ENCODE measurements around the gene AVL9.

Gene AVL9

DNA sequence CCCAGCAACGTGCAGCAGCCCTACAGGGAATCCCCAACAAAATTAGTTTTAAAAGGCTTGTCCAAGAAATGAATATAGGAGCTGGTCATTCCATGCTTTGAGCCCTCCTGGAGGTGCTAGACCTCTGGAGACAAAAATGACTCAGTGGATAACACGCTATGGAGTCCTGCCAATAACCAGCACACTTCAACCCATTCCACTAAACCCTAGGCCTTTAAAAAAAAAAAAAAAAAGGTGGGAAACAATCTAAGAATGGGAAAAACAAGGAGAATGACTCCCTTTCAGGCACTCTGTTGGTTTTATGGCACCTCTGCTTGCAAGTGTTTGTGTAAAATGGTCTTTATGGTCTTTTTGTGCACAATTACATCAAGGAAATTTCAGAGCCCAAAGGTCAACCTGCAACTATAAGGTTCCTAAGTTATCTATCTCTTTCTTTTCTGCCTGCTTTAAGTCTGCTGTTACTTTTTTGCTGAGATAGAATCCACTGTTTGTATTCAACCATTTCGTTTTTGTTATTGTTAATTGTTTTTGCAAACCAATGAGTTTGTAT lies 21.3 kb downstream of the AVL9 start:
- Histone ChIP-seq H3K4me3 (ENCODE audit: insufficient read depth in 1 of 2, low read depth in 1 of 2, low read length in 2 of 2) (no peak overlapping the region), H2BK5ac (ENCODE audit: low read depth, low read length, poor library complexity, severe bottlenecking) (no peak overlapping the region), H2AFZ (ENCODE audit: low read depth, low read length) (no peak overlapping the region), H3K4me1 (ENCODE audit: control insufficient read depth, insufficient read depth, low read depth, low read length) (peaks cover 2% of the 10 kb centered on the region), H3K14ac (ENCODE audit: low read length in 2 of 2) (no peak overlapping the region), H4K91ac (ENCODE audit: low read length) (no peak overlapping the region), H3K36me3 (ENCODE audit: control insufficient read depth in 1 of 2, insufficient read depth in 2 of 2, low read depth in 1 of 2, low read length in 2 of 2) (peaks cover 4 to 16% of the 10 kb centered on the region in 2 experiments), H2BK120ac (ENCODE audit: low read depth, low read length) (no peak overlapping the region), H2BK12ac (ENCODE audit: low read length in 2 of 2) (no peak overlapping the region), H3K4ac (ENCODE audit: low read depth in 1 of 2, low read length in 2 of 2) (no peak overlapping the region), H3K23ac (ENCODE audit: low read length in 2 of 2) (no peak overlapping the region), H2AK5ac (ENCODE audit: low read length, severe bottlenecking) (no peak overlapping the region), H3K27ac (ENCODE audit: low read length, poor library complexity, severe bottlenecking) (peak overlapping the region; percentile 36), H3K9me3 (ENCODE audit: control insufficient read depth, low read length) (peaks cover 27% of the 10 kb centered on the region), H2BK15ac (ENCODE audit: low read depth, poor library complexity, severe bottlenecking) (no peak overlapping the region), H3K18ac (ENCODE audit: low read depth in 1 of 2, low read length in 2 of 2) (no peak overlapping the region), H3K9ac (ENCODE audit: low read length) (no peak overlapping the region), H3K27me3 (ENCODE audit: control insufficient read depth in 1 of 2, insufficient read depth in 1 of 2, low read length in 2 of 2) (no peaks in the 10 kb centered on the region), H4K8ac (ENCODE audit: low read length) (no peak overlapping the region), H3K79me1 (replicated peaks; ENCODE audit: low read length, poor library complexity, severe bottlenecking) (peaks cover 15% of the 10 kb centered on the region), H3K4me2 (ENCODE audit: low read length, poor library complexity, severe bottlenecking) (no peak overlapping the region)
- no peak for DNase-seq
- 95% methylated on average over 2 of the region's 3 CpGs for WGBS

DNA sequence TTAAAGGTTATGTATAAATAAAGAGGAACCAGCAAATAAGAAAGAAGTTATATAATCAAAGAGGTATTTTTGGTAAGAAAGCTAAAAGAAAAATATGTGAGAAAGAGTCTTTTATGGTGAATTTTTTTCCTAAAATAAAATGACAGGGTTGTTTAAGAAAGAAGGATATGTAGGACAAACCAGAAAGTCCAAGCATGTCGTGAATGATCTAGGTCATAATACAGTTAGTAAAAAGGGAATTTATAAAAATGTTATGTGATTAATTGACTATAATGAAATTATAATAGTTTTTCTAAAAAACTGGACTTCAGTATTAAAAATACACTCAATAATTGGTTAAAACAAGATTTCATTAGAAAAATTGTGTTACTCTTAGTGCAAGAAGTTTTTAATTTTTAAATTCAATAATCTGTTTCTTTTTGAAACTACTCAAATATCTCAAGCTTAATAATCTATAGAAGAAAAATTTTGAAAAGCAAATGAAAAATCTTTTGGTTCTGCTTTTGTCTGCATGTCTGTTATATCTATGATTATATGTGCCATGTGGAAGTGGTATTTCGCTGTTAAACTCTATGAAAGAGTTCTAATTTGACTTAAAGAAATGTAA lies 23.3 kb downstream of the AVL9 start:
- peak; percentile 62 for DNase-seq
- Histone ChIP-seq H3K36me3 (ENCODE audit: control insufficient read depth in 1 of 2, insufficient read depth in 2 of 2, low read depth in 1 of 2, low read length in 2 of 2) (peaks cover 11 to 19% of the 10 kb centered on the region in 2 experiments), H3K9ac (ENCODE audit: low read length) (no peak overlapping the region), H3K4ac (ENCODE audit: low read depth in 1 of 2, low read length in 2 of 2) (no peak overlapping the region), H2BK120ac (ENCODE audit: low read depth, low read length) (no peak overlapping the region), H2BK15ac (ENCODE audit: low read depth, poor library complexity, severe bottlenecking) (no peak overlapping the region), H3K9me3 (ENCODE audit: control insufficient read depth, low read length) (peaks cover 27% of the 10 kb centered on the region), H2BK12ac (ENCODE audit: low read length in 2 of 2) (no peak overlapping the region), H4K8ac (ENCODE audit: low read length) (no peak overlapping the region), H3K18ac (ENCODE audit: low read depth in 1 of 2, low read length in 2 of 2) (no peak overlapping the region), H3K27me3 (ENCODE audit: control insufficient read depth in 1 of 2, insufficient read depth in 1 of 2, low read length in 2 of 2) (no peaks in the 10 kb centered on the region), H3K4me3 (ENCODE audit: insufficient read depth in 1 of 2, low read depth in 1 of 2, low read length in 2 of 2) (no peak overlapping the region), H3K79me1 (replicated peaks; ENCODE audit: low read length, poor library complexity, severe bottlenecking) (peaks cover 19% of the 10 kb centered on the region), H3K14ac (ENCODE audit: low read length in 2 of 2) (no peak overlapping the region), H2BK5ac (ENCODE audit: low read depth, low read length, poor library complexity, severe bottlenecking) (no peak overlapping the region), H3K23ac (ENCODE audit: low read length in 2 of 2) (no peak overlapping the region), H3K4me1 (ENCODE audit: control insufficient read depth, insufficient read depth, low read depth, low read length) (peaks cover 2% of the 10 kb centered on the region), H3K4me2 (ENCODE audit: low read length, poor library complexity, severe bottlenecking) (no peak overlapping the region), H2AK5ac (ENCODE audit: low read length, severe bottlenecking) (no peak overlapping the region), H4K91ac (ENCODE audit: low read length) (no peak overlapping the region), H3K27ac (ENCODE audit: low read length, poor library complexity, severe bottlenecking) (no peak overlapping the region), H2AFZ (ENCODE audit: low read depth, low read length) (no peak overlapping the region)
- WGBS = 100% methylated on average over 1 of the region's 2 CpGs

DNA sequence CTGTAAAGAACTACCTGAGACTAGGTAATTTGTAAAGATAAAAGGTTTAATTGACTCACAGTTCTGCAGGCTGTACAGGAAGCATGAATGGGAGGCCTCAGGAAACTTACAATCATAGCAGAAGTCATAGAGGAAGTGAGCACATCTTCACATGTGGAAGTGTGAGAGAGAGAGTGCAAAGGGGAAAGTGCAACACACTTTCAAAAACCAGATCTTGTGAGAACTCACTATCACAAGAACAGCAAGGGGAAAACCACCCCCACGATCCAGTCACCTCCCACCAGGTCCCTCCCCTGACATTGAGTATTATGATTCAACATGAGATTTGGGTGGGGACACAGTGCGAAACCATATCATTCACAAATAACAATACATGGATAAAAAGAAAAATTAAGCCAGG lies 24.5 kb downstream of the AVL9 start:
- Histone ChIP-seq H3K4me2 (ENCODE audit: low read length, poor library complexity, severe bottlenecking) (no peak overlapping the region), H3K36me3 (ENCODE audit: control insufficient read depth in 1 of 2, insufficient read depth in 2 of 2, low read depth in 1 of 2, low read length in 2 of 2) (peaks cover 13 to 20% of the 10 kb centered on the region in 2 experiments), H2BK12ac (ENCODE audit: low read length in 2 of 2) (no peak overlapping the region), H3K14ac (ENCODE audit: low read length in 2 of 2) (no peak overlapping the region), H4K91ac (ENCODE audit: low read length) (no peak overlapping the region), H3K4me3 (ENCODE audit: insufficient read depth in 1 of 2, low read depth in 1 of 2, low read length in 2 of 2) (no peak overlapping the region), H4K8ac (ENCODE audit: low read length) (no peak overlapping the region), H3K4me1 (ENCODE audit: control insufficient read depth, insufficient read depth, low read depth, low read length) (no peaks in the 10 kb centered on the region), H3K18ac (ENCODE audit: low read depth in 1 of 2, low read length in 2 of 2) (no peak overlapping the region), H2BK5ac (ENCODE audit: low read depth, low read length, poor library complexity, severe bottlenecking) (no peak overlapping the region), H3K9me3 (ENCODE audit: control insufficient read depth, low read length) (peaks cover 27% of the 10 kb centered on the region), H3K9ac (ENCODE audit: low read length) (no peak overlapping the region), H2BK120ac (ENCODE audit: low read depth, low read length) (no peak overlapping the region), H3K27ac (ENCODE audit: low read length, poor library complexity, severe bottlenecking) (no peak overlapping the region), H3K27me3 (ENCODE audit: control insufficient read depth in 1 of 2, insufficient read depth in 1 of 2, low read length in 2 of 2) (no peaks in the 10 kb centered on the region), H2AFZ (ENCODE audit: low read depth, low read length) (no peak overlapping the region), H3K79me1 (replicated peaks; ENCODE audit: low read length, poor library complexity, severe bottlenecking) (peaks cover 24% of the 10 kb centered on the region), H2AK5ac (ENCODE audit: low read length, severe bottlenecking) (no peak overlapping the region), H2BK15ac (ENCODE audit: low read depth, poor library complexity, severe bottlenecking) (no peak overlapping the region), H3K23ac (ENCODE audit: low read length in 2 of 2) (no peak overlapping the region), H3K4ac (ENCODE audit: low read depth in 1 of 2, low read length in 2 of 2) (no peak overlapping the region)
- no peak for DNase-seq
- no CpG with 5 or more reads among the region's 2 CpGs for WGBS

DNA sequence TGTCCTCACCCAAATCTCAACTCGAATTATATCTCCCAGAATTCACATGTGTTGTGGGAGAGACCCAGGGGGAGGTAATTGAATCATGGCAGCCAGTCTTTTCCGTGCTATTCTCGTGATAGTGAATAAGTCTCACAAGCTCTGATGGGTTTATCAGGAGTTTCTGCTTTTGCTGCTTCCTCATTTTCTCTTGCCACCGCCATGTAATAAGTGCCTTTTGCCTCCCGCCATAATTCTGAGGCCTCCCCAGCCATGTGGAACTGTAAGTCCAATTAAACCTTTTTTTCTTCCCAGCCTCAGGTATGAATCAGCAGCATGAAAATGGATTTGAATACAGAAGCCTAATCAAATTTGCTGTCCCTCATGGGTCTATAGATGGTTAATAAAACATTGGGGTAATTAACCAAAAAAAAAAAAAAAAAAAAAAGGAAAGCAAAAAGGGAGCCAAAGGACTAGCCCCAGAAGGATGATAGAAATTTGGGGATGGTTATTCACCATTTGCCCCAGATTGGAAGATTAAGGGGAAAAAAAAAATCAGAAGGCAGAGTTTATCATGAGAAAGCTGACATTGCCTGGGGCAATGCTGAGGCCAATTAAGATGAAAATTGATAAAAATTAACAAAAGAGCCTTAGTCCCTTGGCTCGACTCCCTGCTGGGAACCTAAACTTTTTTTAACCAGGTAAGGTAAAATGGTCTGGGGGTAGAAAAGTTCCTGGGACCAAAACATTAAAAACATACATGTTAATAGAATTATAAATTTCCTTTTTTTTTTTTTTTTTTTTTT lies 27.6 kb downstream of the AVL9 start:
- Histone ChIP-seq H3K27me3 (ENCODE audit: control insufficient read depth in 1 of 2, insufficient read depth in 1 of 2, low read length in 2 of 2) (no peaks in the 10 kb centered on the region), H3K27ac (ENCODE audit: low read length, poor library complexity, severe bottlenecking) (no peak overlapping the region), H4K8ac (ENCODE audit: low read length) (no peak overlapping the region), H3K23ac (ENCODE audit: low read length in 2 of 2) (no peak overlapping the region), H3K36me3 (ENCODE audit: control insufficient read depth in 1 of 2, insufficient read depth in 2 of 2, low read depth in 1 of 2, low read length in 2 of 2) (peaks cover 11 to 12% of the 10 kb centered on the region in 2 experiments), H3K9me3 (ENCODE audit: control insufficient read depth, low read length) (peaks cover 25% of the 10 kb centered on the region), H2AK5ac (ENCODE audit: low read length, severe bottlenecking) (no peak overlapping the region), H3K4me2 (ENCODE audit: low read length, poor library complexity, severe bottlenecking) (no peak overlapping the region), H3K4me1 (ENCODE audit: control insufficient read depth, insufficient read depth, low read depth, low read length) (no peaks in the 10 kb centered on the region), H2AFZ (ENCODE audit: low read depth, low read length) (no peak overlapping the region), H3K18ac (ENCODE audit: low read depth in 1 of 2, low read length in 2 of 2) (no peak overlapping the region), H3K9ac (ENCODE audit: low read length) (no peak overlapping the region), H3K14ac (ENCODE audit: low read length in 2 of 2) (no peak overlapping the region), H3K79me1 (replicated peaks; ENCODE audit: low read length, poor library complexity, severe bottlenecking) (peaks cover 34% of the 10 kb centered on the region), H2BK12ac (ENCODE audit: low read length in 2 of 2) (no peak overlapping the region), H2BK15ac (ENCODE audit: low read depth, poor library complexity, severe bottlenecking) (no peak overlapping the region), H3K4ac (ENCODE audit: low read depth in 1 of 2, low read length in 2 of 2) (no peak overlapping the region), H4K91ac (ENCODE audit: low read length) (no peak overlapping the region), H2BK120ac (ENCODE audit: low read depth, low read length) (no peak overlapping the region), H3K4me3 (ENCODE audit: insufficient read depth in 1 of 2, low read depth in 1 of 2, low read length in 2 of 2) (no peak overlapping the region), H2BK5ac (ENCODE audit: low read depth, low read length, poor library complexity, severe bottlenecking) (no peak overlapping the region)
- WGBS = 100% methylated on average over 4 of the region's 6 CpGs
- DNase-seq = no peak

Measured in mesenchymal stem cell (in vitro differentiated cells and primary cell).